Breast epithelium (tissue), 4 donors: ENCODE results near the gene YPEL2. TPM values are rescaled to one million over a fixed set of nuclear protein-coding genes. Genes with fewer than 3 reads are reported as not detected.
A peak's percentile ranks its signal among the peaks of the same experiment; 100 is the strongest.
"Not testable (repeated sequence)": the region's sequence is repeated elsewhere in the genome, so short reads cannot be mapped to it uniquely, and the experiment has no call there.

Source experiments
- DNase-seq, 2 donors: peaks; one replicate each; pipeline ENCODE4 v3.0.0-alpha.2; 2019; ENCODE audit warnings: low spot score in 2 of 2
- H3K27ac ChIP-seq, 2 donors: fragments of 200-600 bp; sonication (generic) in 1 of 2; one replicate each; pipeline ENCODE4 v1.5.1; 2016 to 2019; ENCODE audit warnings: mild to moderate bottlenecking in 1 of 2
- H3K27me3 ChIP-seq, 2 donors: fragments of 200-600 bp; sonication (generic) in 1 of 2; one replicate each; pipeline versions ENCODE4 v1.5.1 to v1.6.0; 2017 to 2019; ENCODE audit warnings: control low read depth in 1 of 2, mild to moderate bottlenecking in 1 of 2
- H3K36me3 ChIP-seq: fragments of 200-600 bp; one replicate; pipeline ENCODE4 v1.5.1; 2019
- H3K4me1 ChIP-seq, 2 donors: fragments of 200-600 bp; sonication (generic); one replicate each; pipeline ENCODE4 v1.5.1; 2016 to 2019; ENCODE audit warnings: control low read depth in 1 of 2
- H3K4me3 ChIP-seq, 3 donors: fragments of 200-600 bp; sonication (generic); 1 replicate in 2 of 3; 2 replicates in 1 of 3; pipeline ENCODE4 v1.5.1; 2016 to 2019; ENCODE audit warnings: mild to moderate bottlenecking in 3 of 3, moderate library complexity in 2 of 3
- H3K9me3 ChIP-seq, 2 donors: fragments of 200-600 bp; sonication (generic) in 1 of 2; one replicate each; pipeline ENCODE4 v1.5.1; 2016 to 2019; ENCODE audit warnings: control low read depth in 1 of 2
- CTCF ChIP-seq, 3 donors: fragments of 450-650 bp; IDR thresholded peaks; one replicate each; pipeline ENCODE4 v1.5.1; 2016 to 2017; ENCODE audit warnings: antibody characterized with exemption in 3 of 3, mild to moderate bottlenecking in 3 of 3, moderate library complexity in 3 of 3
- POLR2A ChIP-seq: fragments of 450-650 bp; IDR thresholded peaks from one replicate; pipeline ENCODE4 v1.6.1; 2016; ENCODE audit warnings: antibody characterized with exemption, mild to moderate bottlenecking, moderate library complexity
- POLR2AphosphoS5 ChIP-seq, 3 donors: sonication (generic); formaldehyde crosslinking; IDR thresholded peaks; one replicate each; pipeline ENCODE4 v1.6.1; 2017; ENCODE audit warnings: antibody characterized with exemption in 3 of 3
- intact Hi-C: fragments of 100-400 bp; cut with DNase I; formaldehyde crosslinking; loops from one replicate; pipeline ENCODE4 v1.15.1; 2023; ENCODE audit warnings: low total_unique reads
- total RNA-seq, 3 donors: library from RNA; depleted of rRNA; stranded (reverse); fragments of >200 nt; gene quantifications; one replicate each; pipeline ENCODE4 v1.1.0, GENCODE V29; 2016

The YPEL2 gene
- total RNA-seq, 3 donors from 2014 or later, result 26.5 to 64.8 (median 33.2) TPM

- Histone ChIP-seq H3K36me3 (no peaks in the 10 kb centered on the region), H3K27ac (no peak overlapping the region), H3K4me1 (no peaks in the 10 kb centered on the region), H3K27me3 (no peaks in the 10 kb centered on the region), H3K9me3 (no peaks in the 10 kb centered on the region), H3K4me3 (no peak overlapping the region)
- intact Hi-C loops, result loop anchor here (10.0 kb wide), 1 partner anchor 130 kb away; no protein-coding TSS in a partner anchor
- DNase-seq, result no peak
- no peak for TF ChIP-seq POLR2AphosphoS5 (IDR thresholded peaks at IDR 0.05)
- no peak for TF ChIP-seq POLR2A
- TF ChIP-seq CTCF (IDR thresholded peaks at IDR 0.05), result no peak
These were observed 26.6 kb upstream of the YPEL2 start for GRCh38 chr17:59304811-59305210.

GRCh38 chr17:59310263-59310920, 21.1 kb upstream of the YPEL2 start:
- Histone ChIP-seq H3K36me3 (no peaks in the 10 kb centered on the region), H3K4me3 (no peak overlapping the region), H3K27me3 (no peaks in the 10 kb centered on the region), H3K9me3 (no peaks in the 10 kb centered on the region), H3K27ac (no peak overlapping the region), H3K4me1 (no peaks in the 10 kb centered on the region)
- DNase-seq, result no peak
- intact Hi-C loops, result no loop called here
- TF ChIP-seq CTCF (IDR thresholded peaks at IDR 0.05) (no peak), POLR2A (no peak), POLR2AphosphoS5 (IDR thresholded peaks at IDR 0.05) (no peak)

- no peak overlapping the region for H3K27ac ChIP-seq
- H3K4me1 ChIP-seq, result no peaks in the 10 kb centered on the region
- intact Hi-C loops, result no loop called here
- H3K27me3 ChIP-seq, result no peaks in the 10 kb centered on the region
- no peak for DNase-seq
- no peaks in the 10 kb centered on the region for H3K9me3 ChIP-seq
- H3K4me3 ChIP-seq, result no peak overlapping the region
- TF ChIP-seq POLR2AphosphoS5 (IDR thresholded peaks at IDR 0.05) (no peak), POLR2A (no peak), CTCF (IDR thresholded peaks at IDR 0.05) (peak; percentile 55 to 91 (median 83))
- H3K36me3 ChIP-seq, result no peaks in the 10 kb centered on the region
These were observed 20.4 kb upstream of the YPEL2 start for GRCh38 chr17:59311051-59311468.

- H3K36me3 ChIP-seq, H3K9me3 ChIP-seq, H3K27me3 ChIP-seq, H3K4me1 ChIP-seq, H3K27ac ChIP-seq, DNase-seq, intact Hi-C loops, H3K4me3 ChIP-seq: not testable (repeated sequence)
These were observed 19.9 kb upstream of the YPEL2 start for GRCh38 chr17:59311521-59311920.

- no peak for DNase-seq
- TF ChIP-seq POLR2AphosphoS5 (IDR thresholded peaks at IDR 0.05), result no peak
- Histone ChIP-seq H3K4me3 (no peak overlapping the region), H3K36me3 (no peaks in the 10 kb centered on the region), H3K27ac (no peak overlapping the region), H3K9me3 (no peaks in the 10 kb centered on the region), H3K27me3 (no peaks in the 10 kb centered on the region), H3K4me1 (no peaks in the 10 kb centered on the region)
- intact Hi-C loops, result no loop called here
These were observed 15.6 kb upstream of the YPEL2 start for GRCh38 chr17:59315866-59316265.

- TF ChIP-seq POLR2AphosphoS5 (IDR thresholded peaks at IDR 0.05) (no peak), CTCF (IDR thresholded peaks at IDR 0.05) (no peak), POLR2A (no peak)
- H3K9me3 ChIP-seq, result no peaks in the 10 kb centered on the region
- H3K36me3 ChIP-seq, result no peaks in the 10 kb centered on the region
- H3K27ac ChIP-seq, result no peak overlapping the region
- no peak overlapping the region for H3K4me3 ChIP-seq
- DNase-seq, result no peak
- no peaks in the 10 kb centered on the region for H3K27me3 ChIP-seq
- intact Hi-C loops, result loop anchor here (5.0 kb wide), 1 partner anchor 115 kb away; no protein-coding TSS in a partner anchor
- H3K4me1 ChIP-seq, result peaks cover 0 to 15% of the 10 kb centered on the region in 2 donors
These were observed 4.1 kb upstream of the YPEL2 start for GRCh38 chr17:59327121-59327980.
